CD4-positive, CD25-positive, alpha-beta regulatory T cell (primary cell): ENCODE measurements around the gene IFT22. TPM values are rescaled to one million over a fixed set of nuclear protein-coding genes. Genes with fewer than 3 reads are reported as not detected.
"Not testable (repeated sequence)": the region's sequence is repeated elsewhere in the genome, so short reads cannot be mapped to it uniquely, and the experiment has no call there.

Source experiments
- ATAC-seq, 2 donors: fragments of 150-1000 bp; cut with Tn5 transposase; one replicate each; pipeline ENCODE4 v1.10.0; 2021; ENCODE audit warnings: low read depth in 2 of 2, moderate number of reproducible peaks in 2 of 2, moderate library complexity in 1 of 2
- DNase-seq, 3 donors: peaks; one replicate each; pipeline versions ENCODE4 v3.0.0 to v3.0.0-alpha.2; 2012 to 2022; ENCODE audit warnings: mixed read lengths in 1 of 3
- H3K27ac ChIP-seq: one replicate; pipeline ENCODE4 v1.7.0; 2013; ENCODE audit warnings: mild to moderate bottlenecking, low read length; ENCODE audit not compliant: insufficient read depth, poor library complexity, severe bottlenecking
- H3K27me3 ChIP-seq: one replicate; pipeline ENCODE4 v1.7.0; 2013; ENCODE audit warnings: low read length; ENCODE audit not compliant: control insufficient read depth, insufficient read depth
- H3K36me3 ChIP-seq: one replicate; pipeline ENCODE4 v1.7.0; 2013; ENCODE audit warnings: mild to moderate bottlenecking, low read length, moderate library complexity; ENCODE audit not compliant: control insufficient read depth, insufficient read depth
- H3K4me1 ChIP-seq: 2 replicates; pipeline ENCODE4 v1.7.0; 2013; ENCODE audit warnings: mild to moderate bottlenecking, low read length; ENCODE audit not compliant: insufficient read depth, control insufficient read depth, poor library complexity, severe bottlenecking
- H3K4me3 ChIP-seq: one replicate; pipeline ENCODE4 v1.7.0; 2013; ENCODE audit warnings: low read depth, mild to moderate bottlenecking, low read length, moderate library complexity
- H3K9me3 ChIP-seq, 2 experiments: 1 replicate in 1 of 2; 2 replicates in 1 of 2; pipeline ENCODE4 v1.7.0; 2013; ENCODE audit warnings: low read length in 2 of 2, mild to moderate bottlenecking in 1 of 2, moderate library complexity in 1 of 2; ENCODE audit not compliant: control insufficient read depth in 2 of 2
- H3K27ac Mint-ChIP-seq, 3 donors: one replicate each; pipeline ENCODE4 v1.8.0; 2020 to 2022; ENCODE audit warnings: mild to moderate bottlenecking in 3 of 3, mixed read lengths in 3 of 3, moderate library complexity in 2 of 3
- H3K27me3 Mint-ChIP-seq: one replicate; pipeline ENCODE4 v1.8.0; 2022; ENCODE audit warnings: mild to moderate bottlenecking, mixed read lengths
- H3K36me3 Mint-ChIP-seq: one replicate; pipeline ENCODE4 v1.8.0; 2020; ENCODE audit warnings: mixed read lengths
- H3K4me1 Mint-ChIP-seq, 4 donors: one replicate each; pipeline ENCODE4 v1.8.0; 2020 to 2022; ENCODE audit warnings: mixed read lengths in 4 of 4, mild to moderate bottlenecking in 1 of 4
- H3K4me3 Mint-ChIP-seq, 4 donors: one replicate each; pipeline ENCODE4 v1.8.0; 2020 to 2022; ENCODE audit warnings: mild to moderate bottlenecking in 4 of 4, mixed read lengths in 4 of 4, moderate library complexity in 3 of 4
- H3K9me3 Mint-ChIP-seq, 7 donors: one replicate each; pipeline ENCODE4 v1.8.0; 2020 to 2022; ENCODE audit warnings: mixed read lengths in 7 of 7, mild to moderate bottlenecking in 3 of 7, moderate library complexity in 2 of 7
- polyA plus RNA-seq, 4 donors: library from polyadenylated mRNA; unstranded; fragments of 300-500 nt; fragmentation: Illumina TruSeq; gene quantifications; one replicate each; pipeline ENCODE4 v1.2.3, GENCODE V29; 2021
- total RNA-seq: library from RNA; stranded (reverse); gene quantifications from one replicate; pipeline ENCODE4 v1.2.3, GENCODE V29; 2022

Gene IFT22
- total and polyA plus RNA-seq, 5 donors from 2014 or later, result 1.0 to 6.9 (median 3.8) TPM

- peaks cover 18% of the 10 kb centered on the region for H3K4me1 ChIP-seq
- no peak for ATAC-seq
- no peak for DNase-seq
- peak within 1 kb of the TSS in 3 of 4 donors; percentile 44 to 74 (median 48) for H3K4me3 Mint-ChIP-seq
- peaks cover 25% of the 10 kb centered on the region for H3K27me3 Mint-ChIP-seq
- H3K27ac ChIP-seq, result no peak within 1 kb of the TSS
- no peaks in the 10 kb centered on the region for H3K36me3 Mint-ChIP-seq
- H3K9me3 Mint-ChIP-seq, result no peaks in the 10 kb centered on the region
- H3K27me3 ChIP-seq, result peaks cover 2% of the 10 kb centered on the region
- H3K36me3 ChIP-seq, result no peaks in the 10 kb centered on the region
- H3K4me3 ChIP-seq, result no peak within 1 kb of the TSS
- H3K27ac Mint-ChIP-seq, result no peak within 1 kb of the TSS
- H3K4me1 Mint-ChIP-seq, result peaks cover 0 to 7% (median 0%) of the 10 kb centered on the region in 4 donors
- H3K9me3 ChIP-seq, result no peaks in the 10 kb centered on the region
Measured at GRCh38 chr7:101362334-101363195, 41.0 kb upstream of the IFT22 start, which contains the start of gene COL26A1. Gene COL26A1 (plus strand): TSS chr7:101362875. CDS start chr7:101363033, 158 bp downstream.

- DNase-seq, result no peak
- Histone ChIP-seq H3K9me3 (no peaks in the 10 kb centered on the region), H3K4me1 (peaks cover 4% of the 10 kb centered on the region), H3K27ac (no peak overlapping the region), H3K4me3 (no peak overlapping the region), H3K36me3 (no peaks in the 10 kb centered on the region), H3K27me3 (no peaks in the 10 kb centered on the region)
- no peak for ATAC-seq
- Mint-ChIP-seq H3K4me1 (peaks cover 0 to 10% (median 0%) of the 10 kb centered on the region in 4 donors), H3K36me3 (no peaks in the 10 kb centered on the region), H3K4me3 (no peak overlapping the region), H3K9me3 (peaks cover 0 to 1% (median 0%) of the 10 kb centered on the region in 7 donors), H3K27me3 (peaks cover 23% of the 10 kb centered on the region), H3K27ac (no peak overlapping the region)
Measured at GRCh38 chr7:101357433-101357832, 35.8 kb upstream of the IFT22 start.

GRCh38 chr7:101352920-101353308 lies 31.3 kb upstream of the IFT22 start:
- no peak overlapping the region for H3K27ac ChIP-seq
- peaks cover 0 to 1% (median 0%) of the 10 kb centered on the region in 7 donors for H3K9me3 Mint-ChIP-seq

GRCh38 chr7:101349300-101349699 lies 27.7 kb upstream of the IFT22 start:
- Mint-ChIP-seq H3K4me1 (peaks cover 0 to 12% (median 2%) of the 10 kb centered on the region in 4 donors), H3K27me3 (peaks cover 15% of the 10 kb centered on the region)
- H3K9me3 ChIP-seq, H3K27ac Mint-ChIP-seq, DNase-seq, H3K9me3 Mint-ChIP-seq, H3K4me3 Mint-ChIP-seq, H3K27ac ChIP-seq, H3K27me3 ChIP-seq, H3K36me3 ChIP-seq, H3K4me1 ChIP-seq, ATAC-seq, H3K36me3 Mint-ChIP-seq, H3K4me3 ChIP-seq: not testable (repeated sequence)

More at GRCh38 chr7:101352920-101353308, 31.3 kb upstream of the IFT22 start:
- no peak for DNase-seq
- peaks cover 25% of the 10 kb centered on the region for H3K27me3 Mint-ChIP-seq
- H3K4me3 ChIP-seq, result no peak overlapping the region
- peak overlapping the region in 1 of 3 donors; percentile 1 for H3K27ac Mint-ChIP-seq
- no peak overlapping the region for H3K4me3 Mint-ChIP-seq
- ATAC-seq, result no peak
- no peaks in the 10 kb centered on the region for H3K36me3 ChIP-seq
- H3K27me3 ChIP-seq, result no peaks in the 10 kb centered on the region
- peaks cover 5% of the 10 kb centered on the region for H3K4me1 ChIP-seq
- peaks cover 0 to 12% (median 2%) of the 10 kb centered on the region in 4 donors for H3K4me1 Mint-ChIP-seq
- H3K36me3 Mint-ChIP-seq, result no peaks in the 10 kb centered on the region
- no peaks in the 10 kb centered on the region for H3K9me3 ChIP-seq

- peaks cover 0 to 12% (median 2%) of the 10 kb centered on the region in 4 donors for H3K4me1 Mint-ChIP-seq
- H3K27me3 Mint-ChIP-seq, result peaks cover 15% of the 10 kb centered on the region
- not testable (repeated sequence) for H3K27ac Mint-ChIP-seq, H3K4me3 ChIP-seq, H3K27me3 ChIP-seq, H3K9me3 Mint-ChIP-seq, H3K4me1 ChIP-seq, ATAC-seq, H3K4me3 Mint-ChIP-seq, H3K36me3 Mint-ChIP-seq, DNase-seq, H3K36me3 ChIP-seq, H3K27ac ChIP-seq, H3K9me3 ChIP-seq
Measured at GRCh38 chr7:101348456-101349067, 26.9 kb upstream of the IFT22 start.

- Mint-ChIP-seq H3K27me3 (peaks cover 10% of the 10 kb centered on the region), H3K4me3 (no peak overlapping the region), H3K36me3 (no peaks in the 10 kb centered on the region), H3K9me3 (no peaks in the 10 kb centered on the region), H3K4me1 (peaks cover 0 to 6% (median 2%) of the 10 kb centered on the region in 4 donors), H3K27ac (no peak overlapping the region)
- Histone ChIP-seq H3K4me3 (no peak overlapping the region), H3K27me3 (no peaks in the 10 kb centered on the region), H3K36me3 (no peaks in the 10 kb centered on the region), H3K27ac (no peak overlapping the region), H3K9me3 (no peaks in the 10 kb centered on the region), H3K4me1 (peaks cover 3% of the 10 kb centered on the region)
- ATAC-seq, result no peak
- DNase-seq, result no peak
Measured at GRCh38 chr7:101347477-101347876, 25.9 kb upstream of the IFT22 start.

- Histone ChIP-seq H3K9me3 (no peaks in the 10 kb centered on the region), H3K4me3 (no peak overlapping the region), H3K36me3 (no peaks in the 10 kb centered on the region), H3K4me1 (no peaks in the 10 kb centered on the region), H3K27me3 (peaks cover 1% of the 10 kb centered on the region), H3K27ac (no peak overlapping the region)
- DNase-seq (no peak), ATAC-seq (no peak)
- Mint-ChIP-seq H3K36me3 (no peaks in the 10 kb centered on the region), H3K27ac (no peak overlapping the region), H3K4me1 (no peaks in the 10 kb centered on the region), H3K4me3 (no peak overlapping the region), H3K9me3 (no peaks in the 10 kb centered on the region), H3K27me3 (peaks cover 6% of the 10 kb centered on the region)
Measured at GRCh38 chr7:101342892-101343291, 21.3 kb upstream of the IFT22 start.
